ENCODE measurements around the gene FCHSD2. TPM values are rescaled to one million over a fixed set of nuclear protein-coding genes. Genes with fewer than 3 reads are reported as not detected.
"Not testable (repeated sequence)": the region's sequence is repeated elsewhere in the genome, so short reads cannot be mapped to it uniquely, and the experiment has no call there.

FCHSD2 gene
- total RNA-seq, 4 donors from 2014 or later = 15.4 to 37.8 (median 31.9) TPM

GRCh38 chr11:73040046-73040445 lies 102.1 kb downstream of the FCHSD2 start:
- no peak for TF ChIP-seq CTCF (IDR thresholded peaks at IDR 0.05)
- no peak for DNase-seq (ENCODE audit: low spot score)
- no peak for ATAC-seq (ENCODE audit: low FRiP score)

- DNase-seq (ENCODE audit: low spot score) = no peak
- no peak for ATAC-seq (ENCODE audit: low FRiP score)
These were observed 107.3 kb downstream of the FCHSD2 start for GRCh38 chr11:73034777-73035176.

DNA sequence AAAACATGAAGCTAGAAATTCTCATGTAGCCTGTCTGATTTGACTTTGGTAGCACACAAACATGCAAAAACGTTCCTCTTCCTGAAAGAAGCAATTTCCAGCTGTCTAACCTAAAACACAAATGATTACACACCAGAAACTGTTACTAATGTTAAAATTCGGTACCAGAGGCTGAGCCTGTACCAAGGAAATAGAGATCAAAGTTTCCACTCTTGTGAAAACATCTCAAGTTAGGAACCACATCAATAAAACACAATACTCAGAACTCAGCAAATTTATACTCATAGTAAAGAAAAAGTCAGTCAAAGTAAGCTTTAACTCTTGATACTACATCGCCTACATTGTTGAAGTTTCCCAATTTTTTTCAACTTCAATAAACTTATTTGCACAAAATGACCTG lies 107.8 kb downstream of the FCHSD2 start:
- TF ChIP-seq CTCF (IDR thresholded peaks at IDR 0.05) = no peak
- no peak for ATAC-seq (ENCODE audit: low FRiP score)

More at GRCh38 chr11:73034777-73035176, 107.3 kb downstream of the FCHSD2 start:
- TF ChIP-seq CTCF (IDR thresholded peaks at IDR 0.05) = no peak

GRCh38 chr11:73030130-73030529 lies 112.0 kb downstream of the FCHSD2 start:
- ATAC-seq (ENCODE audit: low FRiP score) = no peak
- TF ChIP-seq CTCF (IDR thresholded peaks at IDR 0.05) = no peak
- DNase-seq (ENCODE audit: low spot score) = no peak

More for the DNA sequence above, 107.8 kb downstream of the FCHSD2 start:
- no peak for DNase-seq (ENCODE audit: low spot score)

DNA sequence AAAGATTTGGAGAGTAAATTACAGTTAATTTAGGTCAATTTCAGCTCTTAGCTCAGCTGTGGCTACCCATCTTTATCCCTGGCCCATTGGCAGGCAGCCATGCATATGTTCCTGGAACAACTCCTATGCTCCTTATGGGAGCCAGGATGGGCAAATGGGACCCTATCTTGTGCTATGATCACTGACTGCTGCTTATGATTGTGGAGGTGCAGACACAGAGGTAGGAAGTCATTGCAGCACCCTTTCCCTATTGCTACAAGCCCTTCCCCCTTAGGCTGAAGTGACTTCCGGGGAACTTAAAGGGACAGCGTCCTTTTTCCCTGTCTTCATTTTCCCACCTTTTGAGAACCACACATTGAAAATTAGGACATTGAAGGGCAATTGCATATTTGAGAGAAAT lies 112.7 kb downstream of the FCHSD2 start:
- no peak for TF ChIP-seq CTCF (IDR thresholded peaks at IDR 0.05)
- DNase-seq (ENCODE audit: low spot score) (no peak), ATAC-seq (ENCODE audit: low FRiP score) (no peak)

- DNase-seq (ENCODE audit: low spot score) (no peak), ATAC-seq (ENCODE audit: low FRiP score) (no peak)
- no peak for TF ChIP-seq CTCF (IDR thresholded peaks at IDR 0.05)
These were observed 113.5 kb downstream of the FCHSD2 start for GRCh38 chr11:73028611-73029010.

GRCh38 chr11:73027840-73028239 lies 114.3 kb downstream of the FCHSD2 start:
- not testable (repeated sequence) for DNase-seq (ENCODE audit: low spot score); ATAC-seq (ENCODE audit: low FRiP score)

GRCh38 chr11:73024639-73025038 lies 117.5 kb downstream of the FCHSD2 start:
- TF ChIP-seq CTCF (IDR thresholded peaks at IDR 0.05) = no peak
- DNase-seq (ENCODE audit: low spot score) (no peak), ATAC-seq (ENCODE audit: low FRiP score) (no peak)

All from omental fat pad (tissue), 4 donors.